OCI-LY3 (cell line): ENCODE results near the gene CCDC85A.

Source experiments
- EZH2phosphoT487 ChIP-seq: fragments of 200-600 bp; shearing (Covaris generic); IDR thresholded peaks from 2 replicates; pipeline ENCODE4 v1.6.1; 2018; ENCODE audit warnings: antibody characterized with exemption, mixed run types, low read depth
- TF ChIP-seq, protein P1 (sequence below): fragments of 200-600, 300-600 bp; sonication (generic); IDR thresholded peaks from 2 replicates; pipeline ENCODE4 v1.5.1; 2014; ENCODE audit warnings: antibody characterized with exemption, low read length, low read depth

DNA sequence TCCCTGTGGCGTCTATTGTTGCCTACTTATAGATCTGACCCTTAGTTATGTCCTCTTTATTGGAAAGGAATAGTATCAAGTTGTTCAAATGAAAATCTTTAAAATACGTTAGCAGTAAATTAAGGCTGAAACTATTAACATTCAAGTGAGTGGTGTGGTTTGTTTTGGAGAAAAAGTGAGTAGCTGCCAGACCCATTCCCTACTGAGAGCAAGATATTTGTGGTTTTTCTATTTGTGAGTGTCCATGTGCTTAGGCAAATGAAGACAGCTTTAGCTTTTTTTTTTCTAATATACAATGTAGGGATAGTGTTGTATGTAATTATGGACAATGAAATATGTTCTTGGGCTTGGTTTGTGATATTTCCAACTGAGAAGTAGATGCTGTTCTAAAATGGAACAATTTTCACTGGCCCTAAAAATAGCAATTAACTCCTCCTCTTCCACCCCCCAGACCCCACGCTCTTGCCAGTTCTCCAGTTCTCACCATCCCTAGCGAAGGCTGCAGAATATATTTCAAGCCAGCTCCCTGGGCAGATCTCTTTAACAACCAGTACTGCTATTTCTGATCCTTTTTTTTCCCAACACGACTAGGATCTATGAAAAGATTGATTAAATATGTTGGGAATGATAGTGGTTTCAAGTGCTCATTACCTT lies 83.1 kb downstream of the CCDC85A start:
- TF ChIP-seq, protein P1, sequence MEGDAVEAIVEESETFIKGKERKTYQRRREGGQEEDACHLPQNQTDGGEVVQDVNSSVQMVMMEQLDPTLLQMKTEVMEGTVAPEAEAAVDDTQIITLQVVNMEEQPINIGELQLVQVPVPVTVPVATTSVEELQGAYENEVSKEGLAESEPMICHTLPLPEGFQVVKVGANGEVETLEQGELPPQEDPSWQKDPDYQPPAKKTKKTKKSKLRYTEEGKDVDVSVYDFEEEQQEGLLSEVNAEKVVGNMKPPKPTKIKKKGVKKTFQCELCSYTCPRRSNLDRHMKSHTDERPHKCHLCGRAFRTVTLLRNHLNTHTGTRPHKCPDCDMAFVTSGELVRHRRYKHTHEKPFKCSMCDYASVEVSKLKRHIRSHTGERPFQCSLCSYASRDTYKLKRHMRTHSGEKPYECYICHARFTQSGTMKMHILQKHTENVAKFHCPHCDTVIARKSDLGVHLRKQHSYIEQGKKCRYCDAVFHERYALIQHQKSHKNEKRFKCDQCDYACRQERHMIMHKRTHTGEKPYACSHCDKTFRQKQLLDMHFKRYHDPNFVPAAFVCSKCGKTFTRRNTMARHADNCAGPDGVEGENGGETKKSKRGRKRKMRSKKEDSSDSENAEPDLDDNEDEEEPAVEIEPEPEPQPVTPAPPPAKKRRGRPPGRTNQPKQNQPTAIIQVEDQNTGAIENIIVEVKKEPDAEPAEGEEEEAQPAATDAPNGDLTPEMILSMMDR = no peak
- TF ChIP-seq EZH2phosphoT487 = no peak
